Adrenal gland (tissue), 5 donors: ENCODE data around the gene SEL1L2.

ENCODE experiments used
- POLR2A ChIP-seq, 2 donors: fragments of 450-650 bp; IDR thresholded peaks; one replicate each; pipeline ENCODE4 v1.6.1; 2017; ENCODE audit warnings: antibody characterized with exemption in 2 of 2, mild to moderate bottlenecking in 2 of 2, moderate library complexity in 1 of 2
- TF ChIP-seq, protein P1 (sequence below), 6 experiments: fragments of 450-650 bp in 4 of 6; fragments of 200-600 bp in 2 of 6; sonication (generic) in 1 of 6; IDR thresholded peaks; 1 replicate in 5 of 6; 2 replicates in 1 of 6; pipeline versions ENCODE4 v1.5.1 to v1.8.0; 2016 to 2021; ENCODE audit warnings: antibody characterized with exemption in 6 of 6, mild to moderate bottlenecking in 2 of 6, moderate library complexity in 1 of 6
- donor health status: DM: no; HTN: no; CAD: no.

DNA sequence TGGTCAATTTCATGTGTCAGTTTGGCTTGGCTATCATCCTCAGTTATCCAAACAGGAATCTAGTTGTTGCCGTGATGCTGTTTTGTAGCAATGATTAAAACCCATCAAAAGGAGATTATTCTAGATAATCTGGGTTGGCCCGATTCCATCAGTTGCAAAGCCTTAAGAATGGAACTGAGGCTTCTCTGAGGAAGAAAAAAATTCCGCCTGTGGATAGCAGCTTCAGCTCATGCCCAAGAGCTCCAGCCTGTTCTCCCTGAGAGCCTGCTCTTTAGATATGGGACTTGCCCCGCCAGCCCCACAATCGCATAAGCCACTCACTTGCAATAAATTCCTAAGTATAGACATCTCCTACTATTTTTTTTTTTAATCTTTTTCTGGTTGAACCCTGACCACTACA, 61.5 kb downstream of the SEL1L2 start:
- no peak for TF ChIP-seq POLR2A (IDR thresholded peaks at IDR 0.05)
- TF ChIP-seq, protein P1, sequence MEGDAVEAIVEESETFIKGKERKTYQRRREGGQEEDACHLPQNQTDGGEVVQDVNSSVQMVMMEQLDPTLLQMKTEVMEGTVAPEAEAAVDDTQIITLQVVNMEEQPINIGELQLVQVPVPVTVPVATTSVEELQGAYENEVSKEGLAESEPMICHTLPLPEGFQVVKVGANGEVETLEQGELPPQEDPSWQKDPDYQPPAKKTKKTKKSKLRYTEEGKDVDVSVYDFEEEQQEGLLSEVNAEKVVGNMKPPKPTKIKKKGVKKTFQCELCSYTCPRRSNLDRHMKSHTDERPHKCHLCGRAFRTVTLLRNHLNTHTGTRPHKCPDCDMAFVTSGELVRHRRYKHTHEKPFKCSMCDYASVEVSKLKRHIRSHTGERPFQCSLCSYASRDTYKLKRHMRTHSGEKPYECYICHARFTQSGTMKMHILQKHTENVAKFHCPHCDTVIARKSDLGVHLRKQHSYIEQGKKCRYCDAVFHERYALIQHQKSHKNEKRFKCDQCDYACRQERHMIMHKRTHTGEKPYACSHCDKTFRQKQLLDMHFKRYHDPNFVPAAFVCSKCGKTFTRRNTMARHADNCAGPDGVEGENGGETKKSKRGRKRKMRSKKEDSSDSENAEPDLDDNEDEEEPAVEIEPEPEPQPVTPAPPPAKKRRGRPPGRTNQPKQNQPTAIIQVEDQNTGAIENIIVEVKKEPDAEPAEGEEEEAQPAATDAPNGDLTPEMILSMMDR (IDR thresholded peaks at IDR 0.05) = no peak
